DOHH2 (cell line): ENCODE measurements around the gene CDK19.

Experiments
- CTCF ChIP-seq: fragments of 200-600 bp; sonication (generic); IDR thresholded peaks from one replicate; pipeline ENCODE4 v1.5.1; 2014; ENCODE audit warnings: antibody characterized with exemption, mild to moderate bottlenecking, low read depth, low read length; ENCODE audit not compliant: poor library complexity, severe bottlenecking
- EZH2phosphoT487 ChIP-seq: fragments of 200-600 bp; sonication (generic); IDR thresholded peaks from 2 replicates; pipeline ENCODE4 v1.6.1; 2017; ENCODE audit warnings: borderline replicate concordance, mild to moderate bottlenecking, antibody characterized with exemption, low read length, moderate library complexity, mixed read lengths

GRCh38 chr6:110619275-110619908 is 195.9 kb downstream of the CDK19 start:
- no peak for TF ChIP-seq CTCF
- no peak for TF ChIP-seq EZH2phosphoT487
